Skeletal muscle satellite cell (primary cell): Measurements from ENCODE around the gene SHOX.

Experiments
- H3K27me3 ChIP-seq: 2 replicates; pipeline ENCODE4 v1.7.0; 2013; ENCODE audit warnings: low read length; ENCODE audit not compliant: control insufficient read depth, insufficient read depth
- H3K36me3 ChIP-seq: 2 replicates; pipeline ENCODE4 v1.7.0; 2013; ENCODE audit warnings: mild to moderate bottlenecking, control low read depth, low read length; ENCODE audit not compliant: insufficient read depth
- H3K4me1 ChIP-seq: 2 replicates; pipeline ENCODE4 v1.7.0; 2013; ENCODE audit warnings: low read length; ENCODE audit not compliant: control insufficient read depth, insufficient read depth
- H3K4me2 ChIP-seq: 2 replicates; pipeline ENCODE4 v1.7.0; 2013; ENCODE audit warnings: mild to moderate bottlenecking, low read length
- H3K4me3 ChIP-seq: 2 replicates; pipeline ENCODE4 v1.7.0; 2013; ENCODE audit warnings: low read length
- H3K9ac ChIP-seq: 2 replicates; pipeline ENCODE4 v1.7.0; 2013; ENCODE audit warnings: mild to moderate bottlenecking, low read depth, low read length, moderate library complexity
- H3K9me3 ChIP-seq: replicated peaks from 2 replicates; pipeline ENCODE4 v1.7.0; 2013; ENCODE audit warnings: mild to moderate bottlenecking, control low read depth, low read length

SHOX gene

GRCh38 chrX:633043-633984 is 2.7 kb downstream of the SHOX start:
- Histone ChIP-seq H3K4me3 (no peak overlapping the region), H3K27me3 (peaks cover 24% of the 10 kb centered on the region), H3K4me1 (no peaks in the 10 kb centered on the region), H3K9me3 (no peaks in the 10 kb centered on the region), H3K9ac (no peak overlapping the region), H3K4me2 (no peak overlapping the region), H3K36me3 (no peaks in the 10 kb centered on the region)

- no peak overlapping the region for H3K4me3 ChIP-seq
- no peaks in the 10 kb centered on the region for H3K9me3 ChIP-seq
- H3K4me2 ChIP-seq: no peak overlapping the region
- H3K36me3 ChIP-seq: no peaks in the 10 kb centered on the region
- H3K27me3 ChIP-seq: peaks cover 22% of the 10 kb centered on the region
- no peaks in the 10 kb centered on the region for H3K4me1 ChIP-seq
- H3K9ac ChIP-seq: no peak overlapping the region
Measured at GRCh38 chrX:633985-634958, 3.7 kb downstream of the SHOX start.

GRCh38 chrX:635428-636090 is 5.0 kb downstream of the SHOX start:
- no peaks in the 10 kb centered on the region for H3K9me3 ChIP-seq
- peaks cover 18% of the 10 kb centered on the region for H3K27me3 ChIP-seq
- no peaks in the 10 kb centered on the region for H3K4me1 ChIP-seq
- no peak overlapping the region for H3K4me3 ChIP-seq
- H3K9ac ChIP-seq: no peak overlapping the region
- H3K36me3 ChIP-seq: no peaks in the 10 kb centered on the region
- no peak overlapping the region for H3K4me2 ChIP-seq

- H3K27me3 ChIP-seq: peaks cover 18% of the 10 kb centered on the region
- no peak overlapping the region for H3K9ac ChIP-seq
- no peak overlapping the region for H3K4me3 ChIP-seq
- no peaks in the 10 kb centered on the region for H3K9me3 ChIP-seq
- no peaks in the 10 kb centered on the region for H3K4me1 ChIP-seq
- no peaks in the 10 kb centered on the region for H3K36me3 ChIP-seq
- no peak overlapping the region for H3K4me2 ChIP-seq
Measured at GRCh38 chrX:636981-637659, 6.5 kb downstream of the SHOX start.

GRCh38 chrX:637660-638481 is 7.3 kb downstream of the SHOX start:
- H3K36me3 ChIP-seq: no peaks in the 10 kb centered on the region
- no peak overlapping the region for H3K9ac ChIP-seq
- no peaks in the 10 kb centered on the region for H3K9me3 ChIP-seq
- H3K4me3 ChIP-seq: no peak overlapping the region
- H3K27me3 ChIP-seq: peaks cover 18% of the 10 kb centered on the region
- peak overlapping the region; percentile 2 for H3K4me2 ChIP-seq
- H3K4me1 ChIP-seq: no peaks in the 10 kb centered on the region

- Histone ChIP-seq H3K4me1 (no peaks in the 10 kb centered on the region), H3K9ac (no peak overlapping the region), H3K4me3 (no peak overlapping the region), H3K36me3 (no peaks in the 10 kb centered on the region), H3K27me3 (peaks cover 18% of the 10 kb centered on the region), H3K9me3 (no peaks in the 10 kb centered on the region), H3K4me2 (no peak overlapping the region)
Measured at GRCh38 chrX:638482-639131, 8.0 kb downstream of the SHOX start.

GRCh38 chrX:639151-639550 is 8.6 kb downstream of the SHOX start:
- peaks cover 18% of the 10 kb centered on the region for H3K27me3 ChIP-seq
- no peaks in the 10 kb centered on the region for H3K36me3 ChIP-seq

GRCh38 chrX:640641-641040 is 10.1 kb downstream of the SHOX start:
- Histone ChIP-seq H3K4me2 (no peak overlapping the region), H3K36me3 (no peaks in the 10 kb centered on the region), H3K27me3 (peaks cover 15% of the 10 kb centered on the region), H3K4me1 (no peaks in the 10 kb centered on the region), H3K4me3 (no peak overlapping the region), H3K9ac (no peak overlapping the region), H3K9me3 (no peaks in the 10 kb centered on the region)

More at GRCh38 chrX:639151-639550, 8.6 kb downstream of the SHOX start:
- Histone ChIP-seq H3K4me1 (no peaks in the 10 kb centered on the region), H3K9me3 (no peaks in the 10 kb centered on the region), H3K4me2 (no peak overlapping the region), H3K9ac (no peak overlapping the region), H3K4me3 (no peak overlapping the region)

- no peaks in the 10 kb centered on the region for H3K36me3 ChIP-seq
- H3K27me3 ChIP-seq: peaks cover 12% of the 10 kb centered on the region
- no peak overlapping the region for H3K4me2 ChIP-seq
- no peak overlapping the region for H3K9ac ChIP-seq
- H3K4me3 ChIP-seq: no peak overlapping the region
- no peaks in the 10 kb centered on the region for H3K4me1 ChIP-seq
- H3K9me3 ChIP-seq: no peaks in the 10 kb centered on the region
Measured at GRCh38 chrX:641671-642435, 11.3 kb downstream of the SHOX start.
